ENCODE results near the gene CDC42BPA. TPM values are rescaled to one million over a fixed set of nuclear protein-coding genes. Genes with fewer than 3 reads are reported as not detected.

Gene CDC42BPA
- polyA plus RNA-seq, 1 donor from 2014 or later: 22.9 TPM

DNA sequence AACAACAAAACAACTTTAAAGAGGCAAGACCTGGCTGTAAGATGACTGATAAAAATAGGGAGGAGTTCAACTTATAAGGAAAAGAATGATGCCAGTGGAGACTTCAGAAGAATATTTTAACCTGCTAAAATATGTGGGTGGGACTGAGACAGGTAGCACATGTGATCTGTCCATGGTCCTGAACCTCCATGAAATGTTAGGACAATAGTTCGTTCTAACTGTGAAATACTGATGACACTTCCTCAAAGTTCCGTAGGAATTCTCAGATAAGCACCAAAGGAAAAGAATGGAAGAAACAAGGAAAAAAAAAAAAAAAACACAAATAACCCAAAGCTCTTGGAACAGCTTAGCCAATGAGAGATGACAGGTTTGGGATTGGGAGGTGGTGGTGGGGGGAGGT lies 44.7 kb downstream of the CDC42BPA start:
- Histone ChIP-seq H3K9me2 (ENCODE audit: insufficient read depth, low read length) (no peaks in the 10 kb centered on the region), H4K20me1 (ENCODE audit: insufficient read depth) (no peaks in the 10 kb centered on the region), H3K36me3 (ENCODE audit: insufficient read depth, low read length) (no peaks in the 10 kb centered on the region), H3K4me3 (ENCODE audit: low read length) (no peak overlapping the region), H3K27me3 (ENCODE audit: insufficient read depth, low read depth, low read length) (no peaks in the 10 kb centered on the region), H3K9ac (ENCODE audit: low read length) (no peak overlapping the region), H3K9me3 (ENCODE audit: low read length) (no peaks in the 10 kb centered on the region), H3F3A (ENCODE audit: insufficient read depth, low read length, poor library complexity, severe bottlenecking) (no peaks in the 10 kb centered on the region), H2AFZ (ENCODE audit: low read depth, low read length) (no peak overlapping the region), H3K4me2 (ENCODE audit: low read length) (no peak overlapping the region), H3K79me2 (replicated peaks; ENCODE audit: insufficient read depth, low read length) (peaks cover 43% of the 10 kb centered on the region), H3K27ac (ENCODE audit: low read length) (no peak overlapping the region)
- TF ChIP-seq EP300 (conservative IDR thresholded peaks at IDR 0.05; ENCODE audit: poor library complexity, severe bottlenecking): no peak
- TF ChIP-seq EZH2 (IDR thresholded peaks at IDR 0.05; ENCODE audit: borderline replicate concordance, insufficient read depth, low read length, poor library complexity, severe bottlenecking): no peak
- TF ChIP-seq RAD21 (conservative IDR thresholded peaks at IDR 0.05): no peak
- TF ChIP-seq SMC3 (conservative IDR thresholded peaks at IDR 0.05; ENCODE audit: poor library complexity): no peak
- no peak for TF ChIP-seq MXI1 (conservative IDR thresholded peaks at IDR 0.05; ENCODE audit: poor library complexity, severe bottlenecking)
- TF ChIP-seq POLR2AphosphoS5 (IDR thresholded peaks at IDR 0.05): no peak
- TF ChIP-seq, protein P1, sequence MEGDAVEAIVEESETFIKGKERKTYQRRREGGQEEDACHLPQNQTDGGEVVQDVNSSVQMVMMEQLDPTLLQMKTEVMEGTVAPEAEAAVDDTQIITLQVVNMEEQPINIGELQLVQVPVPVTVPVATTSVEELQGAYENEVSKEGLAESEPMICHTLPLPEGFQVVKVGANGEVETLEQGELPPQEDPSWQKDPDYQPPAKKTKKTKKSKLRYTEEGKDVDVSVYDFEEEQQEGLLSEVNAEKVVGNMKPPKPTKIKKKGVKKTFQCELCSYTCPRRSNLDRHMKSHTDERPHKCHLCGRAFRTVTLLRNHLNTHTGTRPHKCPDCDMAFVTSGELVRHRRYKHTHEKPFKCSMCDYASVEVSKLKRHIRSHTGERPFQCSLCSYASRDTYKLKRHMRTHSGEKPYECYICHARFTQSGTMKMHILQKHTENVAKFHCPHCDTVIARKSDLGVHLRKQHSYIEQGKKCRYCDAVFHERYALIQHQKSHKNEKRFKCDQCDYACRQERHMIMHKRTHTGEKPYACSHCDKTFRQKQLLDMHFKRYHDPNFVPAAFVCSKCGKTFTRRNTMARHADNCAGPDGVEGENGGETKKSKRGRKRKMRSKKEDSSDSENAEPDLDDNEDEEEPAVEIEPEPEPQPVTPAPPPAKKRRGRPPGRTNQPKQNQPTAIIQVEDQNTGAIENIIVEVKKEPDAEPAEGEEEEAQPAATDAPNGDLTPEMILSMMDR (IDR thresholded peaks at IDR 0.05; ENCODE audit: poor library complexity, severe bottlenecking): no peak
- TF ChIP-seq, protein P2, sequence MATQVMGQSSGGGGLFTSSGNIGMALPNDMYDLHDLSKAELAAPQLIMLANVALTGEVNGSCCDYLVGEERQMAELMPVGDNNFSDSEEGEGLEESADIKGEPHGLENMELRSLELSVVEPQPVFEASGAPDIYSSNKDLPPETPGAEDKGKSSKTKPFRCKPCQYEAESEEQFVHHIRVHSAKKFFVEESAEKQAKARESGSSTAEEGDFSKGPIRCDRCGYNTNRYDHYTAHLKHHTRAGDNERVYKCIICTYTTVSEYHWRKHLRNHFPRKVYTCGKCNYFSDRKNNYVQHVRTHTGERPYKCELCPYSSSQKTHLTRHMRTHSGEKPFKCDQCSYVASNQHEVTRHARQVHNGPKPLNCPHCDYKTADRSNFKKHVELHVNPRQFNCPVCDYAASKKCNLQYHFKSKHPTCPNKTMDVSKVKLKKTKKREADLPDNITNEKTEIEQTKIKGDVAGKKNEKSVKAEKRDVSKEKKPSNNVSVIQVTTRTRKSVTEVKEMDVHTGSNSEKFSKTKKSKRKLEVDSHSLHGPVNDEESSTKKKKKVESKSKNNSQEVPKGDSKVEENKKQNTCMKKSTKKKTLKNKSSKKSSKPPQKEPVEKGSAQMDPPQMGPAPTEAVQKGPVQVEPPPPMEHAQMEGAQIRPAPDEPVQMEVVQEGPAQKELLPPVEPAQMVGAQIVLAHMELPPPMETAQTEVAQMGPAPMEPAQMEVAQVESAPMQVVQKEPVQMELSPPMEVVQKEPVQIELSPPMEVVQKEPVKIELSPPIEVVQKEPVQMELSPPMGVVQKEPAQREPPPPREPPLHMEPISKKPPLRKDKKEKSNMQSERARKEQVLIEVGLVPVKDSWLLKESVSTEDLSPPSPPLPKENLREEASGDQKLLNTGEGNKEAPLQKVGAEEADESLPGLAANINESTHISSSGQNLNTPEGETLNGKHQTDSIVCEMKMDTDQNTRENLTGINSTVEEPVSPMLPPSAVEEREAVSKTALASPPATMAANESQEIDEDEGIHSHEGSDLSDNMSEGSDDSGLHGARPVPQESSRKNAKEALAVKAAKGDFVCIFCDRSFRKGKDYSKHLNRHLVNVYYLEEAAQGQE (IDR thresholded peaks at IDR 0.05; ENCODE audit: borderline replicate concordance): no peak
- no peak for TF ChIP-seq TAF1 (IDR thresholded peaks at IDR 0.05; ENCODE audit: low read depth)

DNA sequence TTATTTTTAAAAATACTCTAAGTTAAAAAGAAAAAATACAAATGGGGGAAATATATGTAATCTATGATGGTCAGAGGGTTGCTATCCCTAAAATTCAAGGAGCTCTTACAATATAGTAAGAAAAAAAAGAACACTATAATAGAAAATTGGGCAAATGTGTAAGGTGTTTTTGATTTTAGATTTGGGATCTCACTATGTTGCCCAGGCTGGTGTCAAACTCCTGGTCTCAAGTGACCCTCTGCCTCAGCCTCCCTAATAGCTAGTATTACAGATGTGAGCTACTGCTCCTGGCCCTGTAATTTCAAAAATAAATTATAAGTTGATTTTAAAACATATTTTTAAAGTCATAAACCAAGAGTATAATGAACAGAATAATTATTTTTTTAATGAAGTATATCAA lies 45.9 kb downstream of the CDC42BPA start:
- H2AFZ ChIP-seq (ENCODE audit: low read depth, low read length): no peak overlapping the region
- no peaks in the 10 kb centered on the region for H3F3A ChIP-seq (ENCODE audit: insufficient read depth, low read length, poor library complexity, severe bottlenecking)
- H3K36me3 ChIP-seq (ENCODE audit: insufficient read depth, low read length): no peaks in the 10 kb centered on the region
- H3K9me2 ChIP-seq (ENCODE audit: insufficient read depth, low read length): no peaks in the 10 kb centered on the region
- H4K20me1 ChIP-seq (ENCODE audit: insufficient read depth): no peaks in the 10 kb centered on the region
- H3K27ac ChIP-seq (ENCODE audit: low read length): no peak overlapping the region
- no peak overlapping the region for H3K4me2 ChIP-seq (ENCODE audit: low read length)
- H3K9me3 ChIP-seq (ENCODE audit: low read length): no peaks in the 10 kb centered on the region
- no peak overlapping the region for H3K9ac ChIP-seq (ENCODE audit: low read length)
- TF ChIP-seq POLR2AphosphoS5 (IDR thresholded peaks at IDR 0.05) (no peak), SMC3 (conservative IDR thresholded peaks at IDR 0.05; ENCODE audit: poor library complexity) (no peak), EP300 (conservative IDR thresholded peaks at IDR 0.05; ENCODE audit: poor library complexity, severe bottlenecking) (no peak), EZH2 (IDR thresholded peaks at IDR 0.05; ENCODE audit: borderline replicate concordance, insufficient read depth, low read length, poor library complexity, severe bottlenecking) (no peak)
- H3K79me2 ChIP-seq (replicated peaks; ENCODE audit: insufficient read depth, low read length): peaks cover 42% of the 10 kb centered on the region
- no peaks in the 10 kb centered on the region for H3K27me3 ChIP-seq (ENCODE audit: insufficient read depth, low read depth, low read length)
- H3K4me3 ChIP-seq (ENCODE audit: low read length): no peak overlapping the region
